Activated naive CD8-positive, alpha-beta T cell treated with anti-CD3 and anti-CD28 coated beads for 36 hours (primary cell): ENCODE results near the gene CCNG2. TPM values are rescaled to one million over a fixed set of nuclear protein-coding genes. Genes with fewer than 3 reads are reported as not detected.

Experiments
- DNase-seq: peaks from one replicate; pipeline ENCODE4 v3.0.0; 2021
- H3K27ac Mint-ChIP-seq: one replicate; pipeline ENCODE4 v1.8.0; 2022; ENCODE audit warnings: mild to moderate bottlenecking, moderate library complexity, mixed read lengths
- H3K27me3 Mint-ChIP-seq: one replicate; pipeline ENCODE4 v1.8.0; 2022; ENCODE audit warnings: mild to moderate bottlenecking, mixed read lengths
- H3K36me3 Mint-ChIP-seq: one replicate; pipeline ENCODE4 v1.8.0; 2021; ENCODE audit warnings: mild to moderate bottlenecking, mixed read lengths
- H3K4me1 Mint-ChIP-seq: one replicate; pipeline ENCODE4 v1.8.0; 2021; ENCODE audit warnings: mixed read lengths
- H3K4me3 Mint-ChIP-seq: one replicate; pipeline ENCODE4 v1.8.0; 2022; ENCODE audit warnings: mild to moderate bottlenecking, moderate library complexity, mixed read lengths
- H3K9me3 Mint-ChIP-seq: one replicate; pipeline ENCODE4 v1.8.0; 2022; ENCODE audit warnings: mixed read lengths
- total RNA-seq, 2 experiments: library from RNA; stranded (reverse); gene quantifications; one replicate each; pipeline ENCODE4 v1.2.3, GENCODE V29; 2021

CCNG2 gene
- total RNA-seq, 2 experiments from 2014 or later: 17.4 to 18.7 TPM

DNA sequence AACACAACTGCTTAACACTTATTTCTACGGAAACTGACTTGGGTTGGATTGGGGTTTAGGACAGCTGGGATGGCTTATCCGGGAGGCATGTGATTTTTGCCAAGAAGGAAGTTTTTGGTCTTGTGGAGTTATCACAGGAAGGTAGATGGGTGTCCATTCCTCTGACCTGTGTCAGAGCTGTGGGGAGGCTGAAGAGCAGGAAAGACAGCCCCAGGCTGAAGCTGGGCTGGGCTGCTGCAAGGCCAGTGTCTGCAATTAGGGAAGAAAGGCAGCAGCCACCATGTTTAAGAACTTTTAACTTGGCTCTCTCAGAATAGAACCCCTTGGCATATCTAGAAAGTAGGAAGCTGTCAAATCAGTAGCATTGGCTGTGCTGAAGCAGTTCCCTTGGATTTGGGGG, 42.3 kb downstream of the CCNG2 start:
- H3K4me1 Mint-ChIP-seq: peaks cover 16% of the 10 kb centered on the region
- H3K27me3 Mint-ChIP-seq: no peaks in the 10 kb centered on the region
- no peak overlapping the region for H3K27ac Mint-ChIP-seq
- H3K36me3 Mint-ChIP-seq: no peaks in the 10 kb centered on the region
- no peaks in the 10 kb centered on the region for H3K9me3 Mint-ChIP-seq
- DNase-seq: no peak
- H3K4me3 Mint-ChIP-seq: no peak overlapping the region

DNA sequence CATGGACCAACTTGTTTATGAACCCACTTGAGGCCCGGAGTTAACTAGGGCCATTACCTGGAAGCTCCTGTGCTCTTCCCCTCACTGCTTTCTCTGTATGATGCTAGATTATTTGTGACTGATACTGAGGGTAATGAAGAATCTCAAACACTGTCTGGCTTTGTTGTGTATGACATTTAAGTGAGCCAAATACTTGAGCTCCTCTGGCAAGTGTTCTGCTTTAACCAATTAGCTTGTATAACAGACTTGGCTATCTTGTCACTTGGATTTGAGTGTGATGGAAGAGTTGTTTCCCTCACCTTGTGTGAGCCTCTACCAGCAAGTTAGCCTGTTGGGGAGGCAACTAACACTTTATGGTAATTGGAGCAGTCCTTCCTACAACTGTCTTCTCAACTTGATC, 42.7 kb downstream of the CCNG2 start:
- Mint-ChIP-seq H3K27ac (no peak overlapping the region), H3K9me3 (no peaks in the 10 kb centered on the region), H3K27me3 (no peaks in the 10 kb centered on the region), H3K4me1 (peaks cover 13% of the 10 kb centered on the region), H3K4me3 (no peak overlapping the region), H3K36me3 (no peaks in the 10 kb centered on the region)
- DNase-seq: no peak

DNA sequence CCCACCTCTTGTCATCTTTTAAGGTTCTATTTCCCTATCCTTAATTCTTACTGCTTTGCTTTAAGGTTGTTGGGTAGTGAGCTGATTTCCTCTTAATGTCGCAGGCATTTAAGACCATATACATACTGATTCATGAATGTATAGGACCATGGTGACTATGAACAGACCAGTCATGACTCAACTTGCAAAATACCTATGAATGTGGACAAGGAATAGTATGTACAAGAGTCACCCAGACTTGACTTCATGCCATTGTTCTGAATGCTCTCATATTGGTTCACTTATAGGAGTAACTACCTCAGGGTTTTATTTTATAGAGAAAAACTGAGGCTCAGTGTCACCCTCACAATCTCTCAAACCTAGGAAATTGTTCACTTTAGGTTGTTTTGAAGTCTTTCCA, 44.3 kb downstream of the CCNG2 start:
- Mint-ChIP-seq H3K4me3 (no peak overlapping the region), H3K36me3 (no peaks in the 10 kb centered on the region), H3K27ac (no peak overlapping the region), H3K27me3 (no peaks in the 10 kb centered on the region), H3K9me3 (no peaks in the 10 kb centered on the region), H3K4me1 (peaks cover 13% of the 10 kb centered on the region)
- no peak for DNase-seq

DNA sequence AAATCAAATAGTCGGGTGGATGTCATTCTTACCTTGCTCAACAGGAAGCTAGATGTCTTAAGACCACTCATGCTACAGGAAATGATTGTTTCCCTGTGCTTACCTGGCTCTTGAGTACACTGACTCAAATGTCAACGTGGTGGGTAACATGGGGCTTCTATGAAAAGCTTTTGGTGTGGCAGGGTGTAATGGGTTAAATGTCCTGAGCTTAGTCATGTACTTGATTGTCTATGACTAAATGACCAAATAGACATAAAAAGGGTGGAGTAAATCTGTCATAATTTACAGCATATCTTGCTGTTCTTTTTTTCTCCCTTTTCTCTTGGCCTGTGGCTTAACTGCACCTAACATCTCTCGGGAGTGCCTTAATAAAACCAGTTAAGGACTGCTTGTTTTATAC, 44.9 kb downstream of the CCNG2 start:
- no peak overlapping the region for H3K27ac Mint-ChIP-seq
- no peaks in the 10 kb centered on the region for H3K9me3 Mint-ChIP-seq
- DNase-seq: no peak
- no peak overlapping the region for H3K4me3 Mint-ChIP-seq
- no peaks in the 10 kb centered on the region for H3K36me3 Mint-ChIP-seq
- peaks cover 13% of the 10 kb centered on the region for H3K4me1 Mint-ChIP-seq
- no peaks in the 10 kb centered on the region for H3K27me3 Mint-ChIP-seq

DNA sequence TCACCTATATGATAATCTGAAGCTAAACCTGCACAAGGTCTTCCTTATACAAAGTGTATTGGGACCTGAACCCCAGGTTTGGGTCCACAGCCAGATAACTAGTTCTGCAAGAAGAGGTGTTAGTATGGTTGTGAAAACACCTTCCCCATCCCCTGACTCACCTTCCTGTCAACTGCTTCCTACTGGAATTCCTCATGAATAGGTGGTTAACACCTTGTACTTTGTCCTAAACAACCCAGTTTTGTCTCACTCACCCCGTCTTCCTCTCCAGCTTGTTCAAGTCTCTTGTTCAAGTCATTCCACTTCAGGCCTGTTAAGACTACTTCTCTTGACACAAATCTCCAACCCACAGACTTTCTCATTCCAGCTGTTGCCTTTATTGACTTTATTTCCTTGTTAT, 45.5 kb downstream of the CCNG2 start:
- Mint-ChIP-seq H3K4me1 (peaks cover 13% of the 10 kb centered on the region), H3K9me3 (no peaks in the 10 kb centered on the region), H3K27me3 (no peaks in the 10 kb centered on the region), H3K27ac (no peak overlapping the region), H3K4me3 (no peak overlapping the region), H3K36me3 (no peaks in the 10 kb centered on the region)
- no peak for DNase-seq

DNA sequence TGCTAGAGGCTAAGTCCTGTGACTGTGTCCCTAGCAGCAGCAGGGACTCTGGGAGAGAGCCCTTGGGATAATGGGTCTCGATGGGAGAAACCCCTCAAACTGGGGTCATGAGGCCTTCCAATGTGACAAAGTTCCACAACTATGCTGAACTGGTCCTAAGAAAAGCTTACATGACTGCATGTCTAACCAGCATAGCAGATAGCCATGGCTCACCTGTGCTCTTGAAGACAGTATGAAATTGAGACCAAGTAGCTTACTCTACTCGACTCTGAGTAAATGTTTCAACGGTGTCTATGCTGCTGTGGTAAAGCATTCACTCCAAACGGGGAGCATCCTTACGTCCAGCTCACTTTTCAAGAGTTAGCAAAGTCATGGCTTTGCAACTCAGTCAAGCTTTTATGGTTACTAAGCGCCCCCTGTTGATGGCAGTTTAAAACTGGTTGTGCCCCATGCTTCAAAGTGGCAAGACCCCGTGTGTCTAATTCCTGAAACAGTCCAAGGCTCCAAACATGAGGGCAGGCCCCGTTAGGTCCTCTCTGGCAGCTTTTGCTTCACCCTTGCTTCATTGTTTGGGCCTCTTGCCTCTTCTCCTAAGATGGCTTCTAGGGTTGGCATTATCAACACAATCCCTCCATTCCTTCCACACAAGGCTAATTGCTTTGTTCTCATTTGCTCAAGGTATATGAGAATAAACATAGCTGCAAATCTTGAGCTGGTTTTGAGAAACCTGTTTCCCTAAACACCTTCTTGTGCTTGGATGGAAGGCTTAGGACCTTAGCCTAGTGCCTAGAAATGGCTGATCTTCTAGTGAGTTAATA, 46.6 kb downstream of the CCNG2 start:
- H3K27me3 Mint-ChIP-seq: no peaks in the 10 kb centered on the region
- peaks cover 13% of the 10 kb centered on the region for H3K4me1 Mint-ChIP-seq
- no peaks in the 10 kb centered on the region for H3K9me3 Mint-ChIP-seq
- peak; percentile 49 for DNase-seq
- no peak overlapping the region for H3K27ac Mint-ChIP-seq
- no peaks in the 10 kb centered on the region for H3K36me3 Mint-ChIP-seq
- no peak overlapping the region for H3K4me3 Mint-ChIP-seq

DNA sequence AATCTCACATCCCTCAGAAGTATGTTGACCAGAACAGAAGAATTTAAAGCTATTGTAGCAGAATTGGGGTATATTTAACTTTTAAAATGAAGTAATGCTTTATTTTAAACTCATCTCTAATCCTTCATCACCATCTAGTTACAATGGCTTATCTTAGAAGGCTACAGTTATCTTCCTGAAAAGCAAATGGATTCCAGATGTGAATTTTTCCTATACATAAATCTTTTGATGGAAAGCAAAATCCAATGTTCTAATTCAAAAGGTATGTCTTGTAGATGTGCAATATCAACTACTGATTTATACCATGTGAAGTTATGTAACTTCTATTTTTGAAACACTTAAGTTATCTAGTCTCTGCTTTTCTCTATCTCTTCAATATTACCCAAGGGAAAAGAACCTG, 47.6 kb downstream of the CCNG2 start:
- Mint-ChIP-seq H3K27me3 (no peaks in the 10 kb centered on the region), H3K4me1 (peaks cover 13% of the 10 kb centered on the region), H3K9me3 (no peaks in the 10 kb centered on the region), H3K27ac (no peak overlapping the region), H3K4me3 (no peak overlapping the region), H3K36me3 (no peaks in the 10 kb centered on the region)
- no peak for DNase-seq

DNA sequence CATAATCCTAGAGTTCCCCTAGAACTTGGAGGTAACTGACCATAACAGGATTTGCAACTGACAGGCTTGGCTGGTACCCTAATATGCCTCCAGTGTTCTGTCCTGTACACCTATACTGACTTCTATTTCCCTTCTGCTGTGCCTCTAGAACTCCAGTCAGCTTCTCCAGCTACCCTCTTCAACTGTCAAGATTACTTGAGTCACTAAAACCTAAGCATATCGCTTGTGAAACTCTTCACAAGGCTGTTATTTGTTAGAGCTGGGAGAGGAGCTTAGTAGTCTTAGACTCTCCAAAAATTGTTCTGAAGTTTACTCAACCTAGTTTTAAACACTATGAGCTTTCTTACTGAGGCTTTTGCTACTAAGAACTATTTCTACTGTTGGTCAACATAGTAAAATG, 52.0 kb downstream of the CCNG2 start:
- Mint-ChIP-seq H3K27ac (no peak overlapping the region), H3K27me3 (no peaks in the 10 kb centered on the region), H3K9me3 (no peaks in the 10 kb centered on the region), H3K4me1 (no peaks in the 10 kb centered on the region), H3K36me3 (no peaks in the 10 kb centered on the region), H3K4me3 (no peak overlapping the region)
- no peak for DNase-seq

DNA sequence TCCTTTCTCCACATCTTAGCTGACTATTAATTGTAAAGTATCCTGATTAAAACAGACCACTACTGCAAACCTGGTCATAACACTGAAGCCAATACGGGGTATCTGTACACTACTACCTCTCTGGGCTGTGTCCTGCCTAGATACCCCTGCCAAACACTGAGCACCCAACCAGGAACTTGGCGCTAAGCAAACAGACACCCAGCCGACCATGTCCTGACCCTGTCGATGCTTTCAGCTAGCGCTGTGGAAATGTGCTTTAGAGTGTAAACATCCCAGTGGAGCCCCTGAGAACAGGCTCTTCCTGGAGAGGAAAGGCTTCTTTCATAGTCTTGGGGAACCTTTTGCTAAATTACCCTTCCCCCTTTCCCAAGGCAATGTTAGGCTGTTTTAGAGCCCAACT, 52.9 kb downstream of the CCNG2 start:
- Mint-ChIP-seq H3K27me3 (no peaks in the 10 kb centered on the region), H3K4me1 (no peaks in the 10 kb centered on the region), H3K4me3 (no peak overlapping the region), H3K9me3 (no peaks in the 10 kb centered on the region), H3K36me3 (no peaks in the 10 kb centered on the region), H3K27ac (no peak overlapping the region)
- no peak for DNase-seq

DNA sequence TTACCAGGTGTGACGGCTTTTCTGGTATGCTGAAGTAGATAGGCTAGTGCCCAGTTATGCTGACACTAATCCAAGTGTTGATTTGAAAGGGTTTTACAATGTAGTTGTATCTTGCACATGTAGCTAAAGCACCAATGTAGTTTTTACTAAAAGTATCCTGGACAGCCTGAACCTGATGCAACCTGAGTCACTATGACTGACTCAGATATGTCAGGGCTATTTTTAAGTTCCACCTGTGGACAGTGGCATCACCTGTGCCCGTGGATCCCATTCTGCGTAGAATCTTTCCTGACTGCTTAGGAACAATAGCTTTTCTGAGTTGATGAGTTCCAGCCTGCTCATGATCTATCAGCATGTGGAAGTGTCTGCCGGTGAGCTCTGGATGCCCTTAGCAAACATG, 58.1 kb downstream of the CCNG2 start:
- H3K27ac Mint-ChIP-seq: no peak overlapping the region
- no peak for DNase-seq
- no peaks in the 10 kb centered on the region for H3K9me3 Mint-ChIP-seq
- no peaks in the 10 kb centered on the region for H3K36me3 Mint-ChIP-seq
- no peaks in the 10 kb centered on the region for H3K27me3 Mint-ChIP-seq
- H3K4me1 Mint-ChIP-seq: no peaks in the 10 kb centered on the region
- H3K4me3 Mint-ChIP-seq: no peak overlapping the region

DNA sequence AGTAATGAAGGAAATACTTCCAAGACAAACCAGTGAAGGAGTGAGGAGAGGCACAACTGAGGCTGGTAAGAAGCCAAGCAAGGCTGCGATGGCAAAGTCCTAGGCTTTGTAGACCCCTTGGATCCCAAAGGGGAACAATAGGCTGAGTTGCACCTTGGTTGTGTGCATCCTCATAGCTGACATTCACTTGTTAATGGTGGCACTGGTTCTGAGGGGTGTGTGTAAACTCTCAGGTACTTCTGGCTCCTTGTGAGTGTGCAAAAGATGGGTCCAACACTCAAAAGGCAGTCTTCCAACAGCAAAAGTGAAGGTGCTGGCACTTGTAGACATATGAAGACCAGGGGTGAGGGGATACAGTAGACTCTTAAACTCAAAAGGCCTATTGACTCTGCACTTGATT, 60.5 kb downstream of the CCNG2 start:
- Mint-ChIP-seq H3K4me3 (no peak overlapping the region), H3K9me3 (no peaks in the 10 kb centered on the region), H3K4me1 (no peaks in the 10 kb centered on the region), H3K36me3 (no peaks in the 10 kb centered on the region), H3K27me3 (no peaks in the 10 kb centered on the region), H3K27ac (no peak overlapping the region)
- DNase-seq: no peak

DNA sequence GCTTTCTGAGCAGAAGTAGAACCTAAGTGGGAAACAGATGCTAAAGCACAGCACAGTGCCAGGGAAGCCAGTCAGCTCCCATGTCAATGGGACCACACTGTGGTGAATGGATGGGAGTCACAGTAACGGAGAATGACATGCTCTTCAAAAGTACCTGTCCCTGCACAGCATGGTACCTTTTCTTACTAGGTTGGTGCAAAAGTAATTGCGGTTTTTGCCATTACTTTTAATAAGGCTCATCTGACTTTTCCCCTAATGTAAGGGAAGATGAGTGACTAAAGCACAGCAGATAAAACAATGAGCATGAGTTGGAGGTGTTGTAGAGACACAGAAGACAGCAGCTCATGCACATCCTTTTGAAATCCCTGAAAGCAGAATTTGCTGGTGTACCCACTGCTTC, 62.3 kb downstream of the CCNG2 start:
- H3K27ac Mint-ChIP-seq: no peak overlapping the region
- H3K36me3 Mint-ChIP-seq: no peaks in the 10 kb centered on the region
- no peak for DNase-seq
- H3K4me1 Mint-ChIP-seq: no peaks in the 10 kb centered on the region
- H3K27me3 Mint-ChIP-seq: no peaks in the 10 kb centered on the region
- H3K9me3 Mint-ChIP-seq: no peaks in the 10 kb centered on the region
- no peak overlapping the region for H3K4me3 Mint-ChIP-seq

Other genes with a start within 250 kb of the CCNG2 start
- gene SEPTIN11, start 207.5 kb upstream of the CCNG2 start, total RNA-seq: 10 to 100 TPM; 66.4 to 74.1 TPM
- gene CCNI, start 81.2 kb upstream of the CCNG2 start, total RNA-seq: 100 to 1,000 TPM; 230 to 237 TPM